K562 (cell line): ENCODE results near the gene LYPLA2. TPM values are rescaled to one million over a fixed set of nuclear protein-coding genes. Genes with fewer than 3 reads are reported as not detected.

Experiments used
- BACH1 ChIP-seq: fragments of 200-800 bp; sonication (Bioruptor generic); IDR thresholded peaks from 2 replicates; pipeline ENCODE4 v1.6.1; 2016; ENCODE audit warnings: missing genetic modification characterization, missing compliant biosample characterization
- CBX8 ChIP-seq: fragments of 200-600 bp; sonication (generic); IDR thresholded peaks from 2 replicates; pipeline ENCODE4 v1.6.1; 2012; ENCODE audit warnings: borderline replicate concordance, mixed run types, low read depth, mild to moderate bottlenecking, moderate library complexity, mixed read lengths, low read length, control low read depth, inconsistent platforms; ENCODE audit not compliant: poor library complexity, severe bottlenecking; ENCODE audit errors: extremely low read depth
- E2F3 ChIP-seq: fragments of 250-450 bp; sonication (Bioruptor Pico); IDR thresholded peaks from 2 replicates; pipeline ENCODE4 v1.4.0; 2020; ENCODE audit warnings: mild to moderate bottlenecking
- EP300 ChIP-seq: IDR thresholded peaks from 2 replicates; pipeline ENCODE4 v1.6.1; 2012; ENCODE audit warnings: low read length, improper control_type of control experiment
- FOXA3 ChIP-seq, 2 experiments: fragments of 450-650 bp in 1 of 2; sonication (generic) in 1 of 2; formaldehyde crosslinking; IDR thresholded peaks in 1 of 2; conservative IDR thresholded peaks in 1 of 2; 2 replicates each; pipeline versions ENCODE4 v1.4.0 to v1.8.0; 2020 to 2022; ENCODE audit warnings: mild to moderate bottlenecking in 2 of 2, missing genetic modification reagents in 1 of 2
- FOXM1 ChIP-seq, 2 experiments: fragments of 450-650 bp in 1 of 2; sonication (generic) in 1 of 2; formaldehyde crosslinking in 1 of 2; IDR thresholded peaks; 2 replicates each; pipeline versions ENCODE4 v1.6.1 to v1.9.0; 2017 to 2022; ENCODE audit warnings: low read depth in 2 of 2, mild to moderate bottlenecking in 2 of 2, missing genetic modification reagents in 1 of 2, moderate library complexity in 1 of 2
- GATAD2A ChIP-seq: fragments of 450-650 bp; IDR thresholded peaks from 2 replicates; pipeline ENCODE4 v1.6.1; 2017
- GTF2A2 ChIP-seq: IDR thresholded peaks from 2 replicates; pipeline ENCODE4 v1.6.1; 2016; ENCODE audit warnings: mild to moderate bottlenecking, missing genetic modification characterization, missing compliant biosample characterization
- HLTF ChIP-seq: fragments of 450-650 bp; IDR thresholded peaks from 2 replicates; pipeline ENCODE4 v1.6.1; 2016
- HMG20A ChIP-seq: fragments of 450-650 bp; formaldehyde crosslinking; conservative IDR thresholded peaks from 2 replicates; pipeline ENCODE4 v1.4.0; 2020; ENCODE audit warnings: mild to moderate bottlenecking, mixed read lengths
- MBD2 ChIP-seq: sonication (generic); IDR thresholded peaks from 2 replicates; pipeline ENCODE4 v1.6.1; 2016; ENCODE audit warnings: low read depth, borderline replicate concordance
- MTA1 ChIP-seq: fragments of 450-650 bp; IDR thresholded peaks from 2 replicates; pipeline ENCODE4 v1.6.1; 2017; ENCODE audit warnings: borderline replicate concordance
- NCOA1 ChIP-seq: fragments of 450-650 bp; IDR thresholded peaks from 2 replicates; pipeline ENCODE4 v1.6.1; 2016; ENCODE audit warnings: low read depth
- NELFE ChIP-seq: IDR thresholded peaks from 2 replicates; pipeline ENCODE4 v1.6.1; 2011; ENCODE audit warnings: mild to moderate bottlenecking; ENCODE audit not compliant: insufficient read depth, insufficient read length
- NFYB ChIP-seq: IDR thresholded peaks from 2 replicates; pipeline ENCODE4 v1.6.1; 2011; ENCODE audit warnings: mild to moderate bottlenecking, moderate library complexity; ENCODE audit not compliant: insufficient read length; ENCODE audit errors: extremely low read depth
- RAD51 ChIP-seq: fragments of 450-650 bp; IDR thresholded peaks from 2 replicates; pipeline ENCODE4 v1.7.1; 2016; ENCODE audit warnings: low read depth, mild to moderate bottlenecking, borderline replicate concordance
- SMARCB1 ChIP-seq: IDR thresholded peaks from 2 replicates; pipeline ENCODE4 v1.6.1; 2011; ENCODE audit warnings: improper control_type of control experiment, low read depth; ENCODE audit not compliant: insufficient read length
- ZBED1 ChIP-seq: IDR thresholded peaks from 2 replicates; pipeline ENCODE4 v1.6.1; 2014
- ZNF174 ChIP-seq: fragments of 250-450 bp; sonication (Bioruptor Pico); IDR thresholded peaks from 2 replicates; pipeline ENCODE4 v1.4.0; 2020; ENCODE audit warnings: mild to moderate bottlenecking
- ZNF232 ChIP-seq: sonication (generic); formaldehyde crosslinking; IDR thresholded peaks from 2 replicates; pipeline ENCODE4 v1.8.0; 2022; ENCODE audit warnings: mild to moderate bottlenecking, missing genetic modification reagents
- ZNF561 ChIP-seq: fragments of 450-650 bp; formaldehyde crosslinking; conservative IDR thresholded peaks from 2 replicates; pipeline ENCODE4 v1.4.0; 2020; ENCODE audit warnings: mild to moderate bottlenecking, moderate library complexity
- ZNF644 ChIP-seq: fragments of 200-800 bp; sonication (Bioruptor generic); IDR thresholded peaks from 2 replicates; pipeline ENCODE4 v1.6.1; 2016; ENCODE audit warnings: low read depth, missing genetic modification characterization, missing compliant biosample characterization
- polyA plus RNA-seq, 8 experiments: library from polyadenylated mRNA; depleted of rRNA in 4 of 8; stranded (reverse) in 5 of 8; unstranded in 3 of 8; fragments of >200 nt; fragmentation: Nextera tagmentation in 2 of 8; fragmentation: Illumina TruSeq in 1 of 8; extraction: Ambion mirVana in 2 of 8; extraction: Trizol in 1 of 8; gene quantifications; 2 replicates each; pipeline versions ENCODE4 v1.2.1 to v1.2.3, GENCODE V29; 2011 to 2014; ENCODE audit warnings: inconsistent platforms in 1 of 8, missing spikeins in 1 of 8
- total RNA-seq, 7 experiments: library from RNA; depleted of rRNA in 6 of 7; stranded (reverse); fragments of >200 nt in 6 of 7; fragmentation: Illumina TruSeq in 2 of 7; extraction: Trizol in 2 of 7; gene quantifications; 2 replicates each; pipeline versions ENCODE4 v1.2.1 to v1.2.3, GENCODE V29; 2011 to 2021; ENCODE audit warnings: low replicate concordance in 1 of 7
- TF ChIP-seq, protein P1 (sequence below): sonication (generic); formaldehyde crosslinking; IDR thresholded peaks from 2 replicates; pipeline ENCODE4 v1.9.0; 2022; ENCODE audit warnings: mild to moderate bottlenecking, missing genetic modification reagents
- TF ChIP-seq, protein P2 (sequence below): fragments of 450-650 bp; formaldehyde crosslinking; IDR thresholded peaks from 2 replicates; pipeline ENCODE4 v1.4.0; 2020; ENCODE audit warnings: mild to moderate bottlenecking
- TF ChIP-seq, protein P3 (sequence below): IDR thresholded peaks from 2 replicates; pipeline ENCODE4 v1.6.1; 2011; ENCODE audit warnings: borderline replicate concordance, low read depth, mild to moderate bottlenecking, moderate library complexity, low read length; ENCODE audit not compliant: insufficient read depth, poor library complexity, severe bottlenecking

Gene LYPLA2
- total and polyA plus RNA-seq, 9 of the 15 experiments (the other 6 are each of a cell fraction or from before 2014, with no cell fraction given), result 3.9 to 128 (median 60.1) TPM

DNA sequence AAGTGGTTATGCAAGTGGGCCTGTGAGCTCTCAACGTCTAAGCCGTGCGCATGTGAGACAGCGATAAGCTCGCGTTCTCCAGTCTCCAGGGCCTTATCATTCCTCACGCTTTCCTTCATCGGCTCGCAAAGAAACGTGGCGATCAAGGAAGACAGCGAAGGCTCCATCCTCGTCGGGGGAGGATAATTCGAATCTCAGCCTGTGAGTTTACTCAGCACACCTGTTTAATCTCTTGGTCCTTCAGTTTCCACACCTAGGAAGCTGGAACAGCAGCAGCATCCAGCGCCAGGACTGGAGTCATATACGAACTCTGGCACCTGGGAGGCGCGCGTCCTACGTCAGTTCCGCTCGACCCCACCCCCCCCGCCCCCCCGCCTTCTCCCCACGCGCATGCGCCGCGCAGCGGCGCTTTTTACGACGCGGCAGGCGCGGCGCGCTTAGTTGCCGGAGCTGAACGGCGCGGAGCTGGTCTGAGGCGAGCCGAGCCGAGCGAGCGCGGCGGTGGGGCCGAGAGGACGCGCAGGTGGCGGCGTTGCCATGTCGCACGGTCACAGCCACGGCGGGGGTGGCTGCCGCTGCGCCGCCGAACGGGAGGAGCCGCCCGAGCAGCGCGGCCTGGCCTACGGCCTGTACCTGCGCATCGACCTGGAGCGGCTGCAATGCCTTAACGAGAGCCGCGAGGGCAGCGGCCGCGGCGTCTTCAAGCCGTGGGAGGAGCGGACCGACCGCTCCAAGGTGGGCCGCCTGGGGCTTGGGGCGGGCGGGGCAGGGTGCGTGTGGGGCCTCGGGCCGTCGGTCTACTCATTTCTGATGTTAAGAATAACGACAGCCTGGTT, 12.7 kb upstream of the LYPLA2 start, which contains the start of gene PITHD1 (continued):
- TF ChIP-seq BACH1 (tag) (no peak; the same call in 1 of the 2 replicates), ZNF232 (no peak), ZNF561 (CRISPR knock-in tag) (no peak), ZNF174 (CRISPR knock-in tag) (no peak), EP300 (peak; percentile 94), NELFE (no peak), NFYB (no peak), GATAD2A (0 out of 2 replicates have a peak, but pooled peaks have one; percentile 31), HMG20A (CRISPR knock-in tag) (no peak), HLTF (0 out of 2 replicates have a peak, but pooled peaks have one; percentile 36), E2F3 (no peak), MTA1 (peak; percentile 96), FOXA3 (CRISPR knock-in tag; conservative IDR thresholded peaks at IDR 0.05 in 1 of 2, IDR thresholded peaks at IDR 0.05 in 1 of 2) (0 out of 4 replicates have a peak, but pooled peaks of 1 of the 2 experiments have one; percentile 29), ZBED1 (peak; percentile 76; the same call in 1 of the 2 replicates), SMARCB1 (no peak), ZNF644 (tag) (no peak), GTF2A2 (no peak), MBD2 (peak; percentile 66), NCOA1 (peak; percentile 82; the same call in 1 of the 2 replicates), RAD51 (peak; percentile 39; the same call in 1 of the 2 replicates), FOXM1 (IDR thresholded peaks at IDR 0.05; ENCODE audit: low read depth) (peak; percentile 79), FOXM1 (CRISPR knock-in tag; IDR thresholded peaks at IDR 0.05; ENCODE audit: low read depth) (no peak), CBX8 (no peak)
- TF ChIP-seq, protein P1, sequence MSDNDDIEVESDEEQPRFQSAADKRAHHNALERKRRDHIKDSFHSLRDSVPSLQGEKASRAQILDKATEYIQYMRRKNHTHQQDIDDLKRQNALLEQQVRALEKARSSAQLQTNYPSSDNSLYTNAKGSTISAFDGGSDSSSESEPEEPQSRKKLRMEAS, result peak; percentile 94
- TF ChIP-seq, protein P2, sequence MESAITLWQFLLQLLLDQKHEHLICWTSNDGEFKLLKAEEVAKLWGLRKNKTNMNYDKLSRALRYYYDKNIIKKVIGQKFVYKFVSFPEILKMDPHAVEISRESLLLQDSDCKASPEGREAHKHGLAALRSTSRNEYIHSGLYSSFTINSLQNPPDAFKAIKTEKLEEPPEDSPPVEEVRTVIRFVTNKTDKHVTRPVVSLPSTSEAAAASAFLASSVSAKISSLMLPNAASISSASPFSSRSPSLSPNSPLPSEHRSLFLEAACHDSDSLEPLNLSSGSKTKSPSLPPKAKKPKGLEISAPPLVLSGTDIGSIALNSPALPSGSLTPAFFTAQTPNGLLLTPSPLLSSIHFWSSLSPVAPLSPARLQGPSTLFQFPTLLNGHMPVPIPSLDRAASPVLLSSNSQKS (CRISPR knock-in tag), result no peak
- TF ChIP-seq, protein P3, sequence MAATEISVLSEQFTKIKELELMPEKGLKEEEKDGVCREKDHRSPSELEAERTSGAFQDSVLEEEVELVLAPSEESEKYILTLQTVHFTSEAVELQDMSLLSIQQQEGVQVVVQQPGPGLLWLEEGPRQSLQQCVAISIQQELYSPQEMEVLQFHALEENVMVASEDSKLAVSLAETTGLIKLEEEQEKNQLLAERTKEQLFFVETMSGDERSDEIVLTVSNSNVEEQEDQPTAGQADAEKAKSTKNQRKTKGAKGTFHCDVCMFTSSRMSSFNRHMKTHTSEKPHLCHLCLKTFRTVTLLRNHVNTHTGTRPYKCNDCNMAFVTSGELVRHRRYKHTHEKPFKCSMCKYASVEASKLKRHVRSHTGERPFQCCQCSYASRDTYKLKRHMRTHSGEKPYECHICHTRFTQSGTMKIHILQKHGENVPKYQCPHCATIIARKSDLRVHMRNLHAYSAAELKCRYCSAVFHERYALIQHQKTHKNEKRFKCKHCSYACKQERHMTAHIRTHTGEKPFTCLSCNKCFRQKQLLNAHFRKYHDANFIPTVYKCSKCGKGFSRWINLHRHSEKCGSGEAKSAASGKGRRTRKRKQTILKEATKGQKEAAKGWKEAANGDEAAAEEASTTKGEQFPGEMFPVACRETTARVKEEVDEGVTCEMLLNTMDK, result no peak
